Keratinocyte (primary cell): ENCODE measurements around the gene SPATA45. TPM values are rescaled to one million over a fixed set of nuclear protein-coding genes. Genes with fewer than 3 reads are reported as not detected.

Source experiments
- DNase-seq: peaks from one replicate; pipeline ENCODE4 v3.0.0-alpha.2; 2011; ENCODE audit warnings: low read depth, missing footprints, low spot score
- FAIRE-seq: peaks from 2 replicates; lab custom pipeline; 2011; peaks lifted over from hg19 to GRCh38; lab: Jason Lieb, UNC
- H2AFZ ChIP-seq: 2 replicates; pipeline ENCODE4 v1.6.0; 2012; ENCODE audit warnings: low read length, control low read depth, inconsistent platforms; ENCODE audit not compliant: control insufficient read depth
- H3K27ac ChIP-seq: 2 replicates; pipeline ENCODE4 v1.5.1; 2011; ENCODE audit warnings: low read length; ENCODE audit not compliant: control insufficient read depth, insufficient read depth
- H3K27me3 ChIP-seq: 3 replicates; pipeline ENCODE4 v1.6.0; 2011; ENCODE audit warnings: low read length; ENCODE audit not compliant: control insufficient read depth, insufficient read depth; ENCODE audit errors: extremely low read depth
- H3K36me3 ChIP-seq, 2 experiments: 2 replicates in 1 of 2; 3 replicates in 1 of 2; pipeline ENCODE4 v1.5.1; 2011; ENCODE audit warnings: low read length in 2 of 2, mild to moderate bottlenecking in 1 of 2; ENCODE audit not compliant: control insufficient read depth in 2 of 2, insufficient read depth in 2 of 2; ENCODE audit errors: extremely low read depth in 1 of 2
- H3K4me1 ChIP-seq: 3 replicates; pipeline ENCODE4 v1.5.1; 2011; ENCODE audit warnings: low read length; ENCODE audit not compliant: control insufficient read depth, insufficient read depth; ENCODE audit errors: extremely low read depth
- H3K4me2 ChIP-seq: 3 replicates; pipeline ENCODE4 v1.6.0; 2011; ENCODE audit warnings: low read depth, low read length; ENCODE audit not compliant: control insufficient read depth, insufficient read depth; ENCODE audit errors: extremely low read depth
- H3K4me3 ChIP-seq, 3 experiments: fragments of 200-600 bp in 1 of 3; sonication (generic) in 1 of 3; 2 replicates in 2 of 3; 3 replicates in 1 of 3; pipeline ENCODE4 v1.5.1; 2011 to 2016; ENCODE audit warnings: low read length in 3 of 3, mild to moderate bottlenecking in 3 of 3, control low read depth in 2 of 3, inconsistent platforms in 1 of 3, low read depth in 1 of 3, mixed read lengths in 1 of 3, mixed run types in 1 of 3, moderate library complexity in 1 of 3; ENCODE audit not compliant: control insufficient read depth in 2 of 3, insufficient read depth in 2 of 3; ENCODE audit errors: extremely low read depth in 1 of 3
- H3K79me2 ChIP-seq: 2 replicates; pipeline ENCODE4 v1.6.0; 2012; ENCODE audit warnings: low read length; ENCODE audit not compliant: control insufficient read depth, insufficient read depth
- H3K9ac ChIP-seq: 3 replicates; pipeline ENCODE4 v1.6.0; 2011; ENCODE audit warnings: low read length; ENCODE audit not compliant: control insufficient read depth, insufficient read depth; ENCODE audit errors: extremely low read depth
- H3K9me1 ChIP-seq: 3 replicates; pipeline ENCODE4 v1.6.0; 2011; ENCODE audit warnings: low read length; ENCODE audit not compliant: control insufficient read depth, insufficient read depth; ENCODE audit errors: extremely low read depth
- H3K9me3 ChIP-seq: 2 replicates; pipeline ENCODE4 v1.5.1; 2012; ENCODE audit warnings: low read depth, low read length; ENCODE audit not compliant: control insufficient read depth
- H4K20me1 ChIP-seq: 3 replicates; pipeline ENCODE4 v1.6.0; 2011; ENCODE audit warnings: low read length; ENCODE audit not compliant: control insufficient read depth, insufficient read depth; ENCODE audit errors: extremely low read depth
- EZH2 ChIP-seq: IDR thresholded peaks from one replicate; pipeline ENCODE4 v1.6.1; 2012; ENCODE audit warnings: inconsistent platforms, mild to moderate bottlenecking, low read length, moderate library complexity
- dilution Hi-C: fragments of 300-500 bp; cut with MboI; formaldehyde crosslinking; loops from one replicate; pipeline ENCODE4 v1.7.0; 2020; ENCODE audit warnings: low sequenced_read_pairs; ENCODE audit not compliant: extremely low pct_ligation_motif_present
- polyA plus RNA-seq, 5 experiments: library from polyadenylated mRNA; depleted of rRNA in 3 of 5; stranded (reverse) in 3 of 5; stranded (forward) in 1 of 5; unstranded in 1 of 5; fragments of >200 nt; gene quantifications; 1 replicate in 1 of 5; 2 replicates in 3 of 5; 3 replicates in 1 of 5; pipeline versions ENCODE4 v1.2.1 to v1.2.3, GENCODE V29; 2011 to 2012; ENCODE audit warnings: missing spikeins in 2 of 5, low read depth in 1 of 5, low replicate concordance in 1 of 5
- TF ChIP-seq, protein P1 (sequence below), 3 experiments: IDR thresholded peaks in 1 of 3; conservative IDR thresholded peaks in 1 of 3; optimal IDR thresholded peaks in 1 of 3; 2 replicates in 2 of 3; 3 replicates in 1 of 3; pipeline versions ENCODE3 to v1.5.1; 2011; ENCODE audit warnings: low read length in 3 of 3, mild to moderate bottlenecking in 3 of 3, moderate library complexity in 2 of 3, control low read depth in 1 of 3, inconsistent platforms in 1 of 3; ENCODE audit not compliant: insufficient read depth in 2 of 3; ENCODE audit errors: extremely low read depth in 1 of 3

The SPATA45 gene
- polyA plus RNA-seq, 1 donor (not counting 4 experiments of a cell fraction or from before 2014, with no cell fraction given): not detected

DNA sequence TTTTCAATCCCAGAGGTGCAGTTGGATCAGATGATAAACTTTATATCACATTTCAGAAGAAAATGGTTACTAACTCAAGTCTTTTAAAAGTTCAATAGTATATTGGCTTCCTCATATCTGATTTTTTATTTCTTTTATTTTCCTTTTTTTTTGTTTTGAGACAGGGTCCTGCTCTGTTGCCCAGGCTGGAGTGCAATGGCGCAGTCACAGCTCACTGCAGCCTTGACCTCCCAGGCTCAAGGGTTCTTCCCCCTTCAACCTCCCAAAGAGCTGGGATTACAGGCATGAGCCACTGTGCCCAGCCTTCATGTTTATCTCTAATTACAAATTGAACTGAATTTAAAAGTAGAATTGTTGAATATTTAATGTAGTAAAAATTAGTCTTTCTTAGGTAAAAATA, 24.5 kb upstream of the SPATA45 start:
- Histone ChIP-seq H3K36me3 (peaks cover 6 to 12% of the 10 kb centered on the region in 2 experiments), H3K4me1 (peaks cover 11% of the 10 kb centered on the region), H3K27me3 (no peaks in the 10 kb centered on the region), H3K9ac (no peak overlapping the region), H2AFZ (no peak overlapping the region), H4K20me1 (no peaks in the 10 kb centered on the region), H3K9me3 (no peaks in the 10 kb centered on the region), H3K4me2 (no peak overlapping the region), H3K9me1 (no peaks in the 10 kb centered on the region), H3K4me3 (no peak overlapping the region), H3K79me2 (peaks cover 2% of the 10 kb centered on the region), H3K27ac (no peak overlapping the region)
- FAIRE-seq: no peak
- no peak for DNase-seq
- dilution Hi-C loops: no loop called here
- TF ChIP-seq EZH2: no peak
- TF ChIP-seq, protein P1, sequence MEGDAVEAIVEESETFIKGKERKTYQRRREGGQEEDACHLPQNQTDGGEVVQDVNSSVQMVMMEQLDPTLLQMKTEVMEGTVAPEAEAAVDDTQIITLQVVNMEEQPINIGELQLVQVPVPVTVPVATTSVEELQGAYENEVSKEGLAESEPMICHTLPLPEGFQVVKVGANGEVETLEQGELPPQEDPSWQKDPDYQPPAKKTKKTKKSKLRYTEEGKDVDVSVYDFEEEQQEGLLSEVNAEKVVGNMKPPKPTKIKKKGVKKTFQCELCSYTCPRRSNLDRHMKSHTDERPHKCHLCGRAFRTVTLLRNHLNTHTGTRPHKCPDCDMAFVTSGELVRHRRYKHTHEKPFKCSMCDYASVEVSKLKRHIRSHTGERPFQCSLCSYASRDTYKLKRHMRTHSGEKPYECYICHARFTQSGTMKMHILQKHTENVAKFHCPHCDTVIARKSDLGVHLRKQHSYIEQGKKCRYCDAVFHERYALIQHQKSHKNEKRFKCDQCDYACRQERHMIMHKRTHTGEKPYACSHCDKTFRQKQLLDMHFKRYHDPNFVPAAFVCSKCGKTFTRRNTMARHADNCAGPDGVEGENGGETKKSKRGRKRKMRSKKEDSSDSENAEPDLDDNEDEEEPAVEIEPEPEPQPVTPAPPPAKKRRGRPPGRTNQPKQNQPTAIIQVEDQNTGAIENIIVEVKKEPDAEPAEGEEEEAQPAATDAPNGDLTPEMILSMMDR (optimal IDR thresholded peaks at IDR 0.05 in 1 of 3, IDR thresholded peaks at IDR 0.05 in 1 of 3, conservative IDR thresholded peaks at IDR 0.05 in 1 of 3; ENCODE audit: extremely low read depth in 1 of 3, insufficient read depth in 2 of 3, low read length in 3 of 3): no peak

DNA sequence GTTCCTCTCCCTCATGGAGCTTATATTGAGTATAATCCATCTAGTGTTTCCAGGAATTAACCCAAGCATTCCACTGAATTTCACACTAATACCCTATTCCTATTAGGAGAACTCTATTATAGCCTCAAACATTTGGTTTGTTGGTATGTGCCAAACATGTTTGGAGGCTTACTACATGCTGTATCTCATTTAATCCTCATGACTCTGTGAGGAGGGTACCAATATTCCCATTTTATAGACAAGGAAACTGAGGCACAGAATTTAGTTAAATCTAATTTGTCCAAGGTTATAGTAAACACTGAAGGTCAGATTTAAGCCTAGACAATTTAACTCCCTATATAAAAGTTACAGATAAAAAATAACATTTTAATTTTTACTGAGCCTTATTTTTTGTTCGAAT, 19.7 kb upstream of the SPATA45 start:
- peaks cover 4% of the 10 kb centered on the region for H3K4me1 ChIP-seq
- H3K9me1 ChIP-seq: no peaks in the 10 kb centered on the region
- TF ChIP-seq, protein P1 (optimal IDR thresholded peaks at IDR 0.05 in 1 of 3, IDR thresholded peaks at IDR 0.05 in 1 of 3, conservative IDR thresholded peaks at IDR 0.05 in 1 of 3; ENCODE audit: extremely low read depth in 1 of 3, insufficient read depth in 2 of 3, low read length in 3 of 3): no peak
- no peak for TF ChIP-seq EZH2
- H3K9ac ChIP-seq: no peak overlapping the region
- dilution Hi-C loops: no loop called here
- H3K27ac ChIP-seq: no peak overlapping the region
- no peak for FAIRE-seq
- no peaks in the 10 kb centered on the region for H3K27me3 ChIP-seq
- H3K36me3 ChIP-seq: peaks cover 0 to 7% of the 10 kb centered on the region in 2 experiments
- no peaks in the 10 kb centered on the region for H3K9me3 ChIP-seq
- H2AFZ ChIP-seq: no peak overlapping the region
- H3K4me3 ChIP-seq: no peak overlapping the region
- no peaks in the 10 kb centered on the region for H4K20me1 ChIP-seq
- no peak overlapping the region for H3K4me2 ChIP-seq
- H3K79me2 ChIP-seq: peaks cover 16% of the 10 kb centered on the region
- no peak for DNase-seq
